A549 (cell line): Measurements from ENCODE around the gene YBX2. TPM values are rescaled to one million over a fixed set of nuclear protein-coding genes. Genes with fewer than 3 reads are reported as not detected.

ENCODE experiments used
- ATAC-seq, 2 experiments: fragments of 200-7000 bp in 1 of 2; fragments of >200 bp in 1 of 2; cut with Nextera tagmentation in 1 of 2; cut with Tn5 transposase in 1 of 2; 3 replicates each; pipeline versions ENCODE4 v1.8.0 to v1.9.1; 2018 to 2020; ENCODE audit warnings: mild to moderate bottlenecking in 1 of 2, moderate library complexity in 1 of 2
- CTCF ChIA-PET: fragments of 300-600 bp; sonication (Branson Sonifier 250); formaldehyde crosslinking; extraction: SDS; loops from one replicate; lab custom pipeline; 2021; ENCODE audit warnings: antibody characterized with exemption, inconsistent platforms; lab: Yijun Ruan, JAX
- POLR2A ChIA-PET: fragments of 350-600 bp; formaldehyde crosslinking; extraction: SDS; loops from one replicate; lab custom pipeline; 2021; ENCODE audit warnings: antibody characterized with exemption, inconsistent platforms; lab: Yijun Ruan, JAX
- DNase-seq, 2 experiments: peaks; one replicate each; pipeline versions ENCODE4 v3.0.0 to v3.0.0-alpha.2; 2011 to 2016; ENCODE audit warnings: low read depth in 1 of 2, low spot score in 1 of 2
- FAIRE-seq: peaks from 2 replicates; lab custom pipeline; 2011; peaks lifted over from hg19 to GRCh38; lab: Jason Lieb, UNC
- H3K27ac ChIP-seq, 2 experiments: fragments of >200 bp; sonication (Bioruptor Twin); formaldehyde crosslinking; 3 replicates each; pipeline ENCODE4 v1.5.1; 2016 to 2017
- H3K4me1 ChIP-seq: fragments of >200 bp; sonication (Bioruptor Twin); formaldehyde crosslinking; 3 replicates; pipeline ENCODE4 v1.6.1; 2016
- H3K4me2 ChIP-seq: fragments of >200 bp; sonication (Bioruptor Twin); formaldehyde crosslinking; 3 replicates; pipeline ENCODE4 v1.6.1; 2016
- H3K4me3 ChIP-seq: fragments of >200 bp; sonication (Bioruptor Twin); formaldehyde crosslinking; 3 replicates; pipeline ENCODE4 v1.5.1; 2016
- H3K9me3 ChIP-seq: fragments of >200 bp; sonication (Bioruptor Twin); formaldehyde crosslinking; 3 replicates; pipeline ENCODE4 v1.6.1; 2016
- CBX2 ChIP-seq: fragments of 200-600 bp; sonication (generic); IDR thresholded peaks from 2 replicates; pipeline ENCODE4 v1.6.1; 2016; ENCODE audit warnings: low read depth, mild to moderate bottlenecking, borderline replicate concordance
- CBX8 ChIP-seq: fragments of 200-600 bp; sonication (generic); IDR thresholded peaks from 2 replicates; pipeline ENCODE4 v1.6.1; 2016
- CEBPB ChIP-seq, 2 experiments: fragments of >200 bp in 1 of 2; sonication (Bioruptor Twin) in 1 of 2; formaldehyde crosslinking in 1 of 2; IDR thresholded peaks; 2 replicates each; pipeline ENCODE4 v1.6.1; 2012 to 2016
- EHMT2 ChIP-seq: fragments of 200-600 bp; sonication (generic); IDR thresholded peaks from 2 replicates; pipeline ENCODE4 v1.6.1; 2016; ENCODE audit warnings: antibody characterized with exemption, low read depth, mild to moderate bottlenecking, moderate library complexity
- ESRRA ChIP-seq: fragments of 150-350 bp; IDR thresholded peaks from 2 replicates; pipeline ENCODE4 v1.6.1; 2014; ENCODE audit warnings: mild to moderate bottlenecking, low read length, borderline replicate concordance
- FOSL2 ChIP-seq, 2 experiments: fragments of 450-650 bp in 1 of 2; fragments of >200 bp in 1 of 2; sonication (Bioruptor Twin) in 1 of 2; formaldehyde crosslinking; IDR thresholded peaks; 2 replicates each; pipeline versions ENCODE4 v1.5.0 to v1.6.1; 2016 to 2020; ENCODE audit warnings: mild to moderate bottlenecking in 1 of 2, moderate library complexity in 1 of 2
- FOXS1 ChIP-seq: fragments of 250-450 bp; sonication (Bioruptor Pico); IDR thresholded peaks from 2 replicates; pipeline ENCODE4 v1.5.0; 2020; ENCODE audit warnings: mild to moderate bottlenecking, moderate library complexity
- HEYL ChIP-seq: fragments of 250-450 bp; sonication (Bioruptor Pico); IDR thresholded peaks from 2 replicates; pipeline ENCODE4 v1.8.0; 2021; ENCODE audit warnings: mild to moderate bottlenecking, moderate library complexity
- HOXB13 ChIP-seq: fragments of 250-450 bp; sonication (Bioruptor Pico); IDR thresholded peaks from 2 replicates; pipeline ENCODE4 v1.5.0; 2020; ENCODE audit warnings: low read depth, mild to moderate bottlenecking, moderate library complexity
- HOXB5 ChIP-seq: fragments of 250-450 bp; sonication (Bioruptor Pico); IDR thresholded peaks from 2 replicates; pipeline ENCODE4 v1.5.0; 2020; ENCODE audit warnings: mild to moderate bottlenecking, moderate library complexity
- JUNB ChIP-seq: fragments of >200 bp; sonication (Bioruptor Twin); formaldehyde crosslinking; IDR thresholded peaks from 2 replicates; pipeline ENCODE4 v1.6.1; 2016
- MYC ChIP-seq: IDR thresholded peaks from 2 replicates; pipeline ENCODE4 v1.6.1; 2012; ENCODE audit warnings: mild to moderate bottlenecking, inconsistent platforms, low read length, improper control_type of control experiment, borderline replicate concordance
- NFE2L2 ChIP-seq: fragments of 150-350 bp; conservative IDR thresholded peaks from 2 replicates; pipeline ENCODE4 v1.6.1; 2014; ENCODE audit warnings: low read length
- PHF8 ChIP-seq: fragments of 200-600 bp; sonication (generic); IDR thresholded peaks from 2 replicates; pipeline ENCODE4 v1.6.1; 2016; ENCODE audit warnings: low read depth, mild to moderate bottlenecking, antibody characterized with exemption, moderate library complexity, borderline replicate concordance
- POLR2A ChIP-seq: IDR thresholded peaks from 2 replicates; pipeline ENCODE4 v1.6.1; 2012; ENCODE audit warnings: mild to moderate bottlenecking, low read length
- SMC3 ChIP-seq: fragments of >200 bp; sonication (Bioruptor Twin); formaldehyde crosslinking; IDR thresholded peaks from 3 replicates; pipeline ENCODE4 v1.6.1; 2018; ENCODE audit warnings: inconsistent platforms
- WGBS: methylation state at CpG from one replicate; pipeline ENCODE4 v1.1.6; 2017; ENCODE audit errors: missing lambda C conversion rate; 5-methylcytosine and 5-hydroxymethylcytosine counted together
- polyA plus RNA-seq, 4 experiments: library from polyadenylated mRNA; depleted of rRNA in 3 of 4; stranded (reverse); fragments of >200 nt; fragmentation: RNase III in 1 of 4; extraction: RNeasy Plus Mini Kit Qiagen cat#74134 plus additional on column Dnase treatment in 1 of 4; gene quantifications; 2 replicates in 3 of 4; 3 replicates in 1 of 4; pipeline ENCODE4 v1.2.3, GENCODE V29; 2011 to 2017
- TF ChIP-seq, protein P1 (sequence below): fragments of 150-350 bp; IDR thresholded peaks from 2 replicates; pipeline ENCODE4 v1.6.1; 2014; ENCODE audit warnings: low read depth, mild to moderate bottlenecking, low read length
- TF ChIP-seq, protein P2 (sequence below): IDR thresholded peaks from 2 replicates; pipeline ENCODE4 v1.6.1; 2012; ENCODE audit warnings: low read depth, borderline replicate concordance

YBX2 gene
- polyA plus RNA-seq, 2 of the 4 experiments (the other 2 are of a cell fraction) = 0.36 to 0.61 TPM

DNA sequence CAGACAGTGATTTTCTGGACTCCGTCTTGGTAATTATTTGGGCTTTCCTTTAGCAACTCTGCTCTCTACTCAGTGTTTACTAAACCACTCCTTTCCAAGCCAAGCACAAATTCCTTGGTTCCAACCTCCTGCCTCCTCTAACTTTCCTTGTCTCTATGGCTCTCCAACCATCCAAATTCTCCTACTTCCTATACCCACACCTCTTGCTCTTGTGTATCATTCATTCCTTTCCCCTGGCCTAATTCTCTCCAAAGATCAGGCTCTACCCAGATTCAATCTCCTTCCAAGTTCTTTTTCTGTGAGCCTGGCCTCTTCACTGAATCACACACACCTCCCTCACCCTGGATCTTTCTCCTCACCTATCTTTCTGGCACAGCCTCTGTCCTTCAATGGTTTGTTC, 33.6 kb upstream of the YBX2 start:
- CTCF ChIA-PET = interaction anchor here (0.8 to 23.9 kb wide), 6 partner anchors 8 to 48 kb away, joined by 3 to 433 read pairs (median 6); partner anchors contain the start of genes ACAP1, SLC2A4 and TMEM95
- POLR2A ChIA-PET = no interaction called here
- Histone ChIP-seq H3K27ac (peak overlapping the region in 1 of 2 experiments; percentile 98; a peak in 3 of 6 replicates), H3K4me3 (peak overlapping the region; percentile 81; the same call in 2 of the 3 replicates)
- FAIRE-seq = no peak
- TF ChIP-seq CBX8 = no peak
- no peak for TF ChIP-seq HOXB13 (CRISPR knock-in tag)
- TF ChIP-seq, all 56 proteins: peak for 0
- peak overlapping the region; percentile 95 for H3K4me2 ChIP-seq
- ATAC-seq = no peak
- H3K4me1 ChIP-seq = peaks cover 15% of the 10 kb centered on the region; the same call in 2 of the 3 replicates
- no peaks in the 10 kb centered on the region for H3K9me3 ChIP-seq
- no peak for DNase-seq
- 94% methylated on average over 1 of the region's 1 CpG for WGBS

DNA sequence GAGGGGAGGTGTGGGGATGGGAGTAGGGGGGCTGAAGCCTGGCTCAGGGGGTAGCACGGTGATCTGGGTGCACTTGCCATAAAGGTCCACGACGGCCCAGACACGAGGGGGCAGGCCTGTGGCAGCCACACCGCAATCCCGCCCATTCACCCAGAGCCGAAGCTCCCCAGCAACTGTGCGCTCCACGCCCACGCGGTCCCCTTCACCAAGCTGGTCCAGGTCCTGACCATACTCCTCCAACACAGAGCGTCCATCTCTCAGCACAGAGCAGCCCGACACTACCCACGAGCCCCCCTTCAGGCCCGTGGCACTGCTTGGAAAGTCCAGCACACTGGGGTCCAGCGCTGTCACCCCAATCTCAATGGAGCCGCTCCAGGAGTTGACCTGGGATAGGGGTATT, 33.1 kb upstream of the YBX2 start:
- CTCF ChIA-PET = interaction anchor here (0.9 to 23.9 kb wide), 12 partner anchors 7 to 281 kb away, joined by 3 to 433 read pairs (median 6); partner anchors contain the start of genes ACAP1, GPS2, SLC2A4 and TMEM95

DNA sequence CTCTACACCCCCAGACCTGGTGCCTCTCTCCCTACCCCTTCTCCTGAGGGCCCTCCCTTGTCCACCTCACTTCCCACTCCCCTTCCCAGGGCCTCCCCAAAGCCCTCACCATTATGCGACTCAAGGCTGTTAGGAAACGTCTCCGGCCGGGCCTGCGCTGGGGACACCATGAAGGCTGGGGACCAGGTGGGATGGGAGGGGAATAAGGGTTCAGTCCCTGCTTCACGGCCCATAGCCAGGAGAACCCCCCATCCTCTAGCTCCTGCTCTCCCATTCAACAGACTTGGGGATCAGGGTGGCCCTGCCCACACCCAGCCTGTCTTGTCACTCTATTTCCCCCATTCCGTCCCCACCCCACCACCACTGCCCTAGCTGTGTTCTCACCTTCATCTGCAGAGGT, 32.6 kb upstream of the YBX2 start:
- TF ChIP-seq MYC = no peak
- H3K4me2 ChIP-seq = no peak overlapping the region
- peaks cover 15% of the 10 kb centered on the region; the same call in 2 of the 3 replicates for H3K4me1 ChIP-seq
- ChIA-PET POLR2A (no interaction called here), CTCF (interaction anchor here (0.9 to 23.9 kb wide), 12 partner anchors 12 to 281 kb away, joined by 3 to 433 read pairs (median 6); partner anchors contain the start of genes ACAP1, GPS2, SENP3 and SLC2A4)
- DNase-seq = no peak
- no peaks in the 10 kb centered on the region for H3K9me3 ChIP-seq
- H3K4me3 ChIP-seq = no peak overlapping the region
- no peak for ATAC-seq
- FAIRE-seq = no peak
- H3K27ac ChIP-seq = no peak overlapping the region
- WGBS = 90% methylated on average over 7 of the region's 7 CpGs

More for the DNA sequence above, 33.1 kb upstream of the YBX2 start:
- POLR2A ChIA-PET = no interaction called here
- Histone ChIP-seq H3K4me3 (no peak overlapping the region), H3K4me1 (peaks cover 15% of the 10 kb centered on the region; the same call in 2 of the 3 replicates), H3K27ac (no peak overlapping the region), H3K9me3 (no peaks in the 10 kb centered on the region), H3K4me2 (peak overlapping the region; percentile 95)
- 94% methylated on average over 17 of the region's 17 CpGs for WGBS
- DNase-seq (no peak), FAIRE-seq (no peak), ATAC-seq (no peak)
- TF ChIP-seq SMC3 (no peak), NFE2L2 (no peak; the same call in 1 of the 2 replicates), POLR2A (peak; percentile 4; the same call in 1 of the 2 replicates), FOXS1 (CRISPR knock-in tag) (no peak), EHMT2 (no peak), FOSL2 (IDR thresholded peaks at IDR 0.05) (no peak), FOSL2 (CRISPR knock-in tag; IDR thresholded peaks at IDR 0.05) (no peak), ESRRA (no peak)

DNA sequence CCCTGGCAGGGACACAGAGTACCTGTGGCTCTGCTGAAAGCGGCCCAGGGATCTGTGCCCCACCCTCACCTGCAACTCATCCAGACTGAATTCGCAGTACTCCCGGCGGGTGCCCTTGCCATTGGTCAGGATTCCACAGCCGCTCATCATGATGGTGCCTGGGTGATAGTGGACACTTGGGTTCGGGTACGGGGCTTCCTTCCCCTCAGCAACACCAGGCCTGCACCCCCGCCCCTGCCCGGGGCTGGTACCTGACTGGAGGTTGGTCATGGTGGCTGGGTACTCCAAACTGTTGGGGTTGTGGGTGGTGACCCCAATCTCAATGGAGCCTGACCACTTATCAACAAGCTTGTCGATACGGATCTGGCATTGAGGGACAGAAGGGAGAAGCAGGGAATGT, 31.7 kb upstream of the YBX2 start:
- Histone ChIP-seq H3K4me2 (no peak overlapping the region), H3K4me3 (no peak overlapping the region), H3K4me1 (peaks cover 15% of the 10 kb centered on the region; the same call in 2 of the 3 replicates), H3K9me3 (no peaks in the 10 kb centered on the region), H3K27ac (no peak overlapping the region)
- WGBS = 94% methylated on average over 9 of the region's 11 CpGs
- no peak for ATAC-seq
- DNase-seq = no peak
- ChIA-PET CTCF (interaction anchor here (0.8 to 23.9 kb wide), 11 partner anchors 11 to 280 kb away, joined by 3 to 433 read pairs (median 7); partner anchors contain the start of genes ACAP1, GPS2, SENP3 and SLC2A4), POLR2A (interaction anchor here (0.6 kb wide), 1 partner anchor 17 kb away, joined by 3 read pairs; no protein-coding TSS in a partner anchor)
- TF ChIP-seq JUNB (no peak), HEYL (CRISPR knock-in tag) (no peak), PHF8 (no peak), EHMT2 (no peak), HOXB5 (no peak), HOXB13 (CRISPR knock-in tag) (no peak), POLR2A (no peak), CBX2 (no peak), CEBPB (IDR thresholded peaks at IDR 0.05) (no peak)
- TF ChIP-seq, protein P1, sequence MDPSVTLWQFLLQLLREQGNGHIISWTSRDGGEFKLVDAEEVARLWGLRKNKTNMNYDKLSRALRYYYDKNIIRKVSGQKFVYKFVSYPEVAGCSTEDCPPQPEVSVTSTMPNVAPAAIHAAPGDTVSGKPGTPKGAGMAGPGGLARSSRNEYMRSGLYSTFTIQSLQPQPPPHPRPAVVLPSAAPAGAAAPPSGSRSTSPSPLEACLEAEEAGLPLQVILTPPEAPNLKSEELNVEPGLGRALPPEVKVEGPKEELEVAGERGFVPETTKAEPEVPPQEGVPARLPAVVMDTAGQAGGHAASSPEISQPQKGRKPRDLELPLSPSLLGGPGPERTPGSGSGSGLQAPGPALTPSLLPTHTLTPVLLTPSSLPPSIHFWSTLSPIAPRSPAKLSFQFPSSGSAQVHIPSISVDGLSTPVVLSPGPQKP = no peak
- TF ChIP-seq, protein P2, sequence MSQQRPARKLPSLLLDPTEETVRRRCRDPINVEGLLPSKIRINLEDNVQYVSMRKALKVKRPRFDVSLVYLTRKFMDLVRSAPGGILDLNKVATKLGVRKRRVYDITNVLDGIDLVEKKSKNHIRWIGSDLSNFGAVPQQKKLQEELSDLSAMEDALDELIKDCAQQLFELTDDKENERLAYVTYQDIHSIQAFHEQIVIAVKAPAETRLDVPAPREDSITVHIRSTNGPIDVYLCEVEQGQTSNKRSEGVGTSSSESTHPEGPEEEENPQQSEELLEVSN = no peak
- no peak for FAIRE-seq
